HK-2 (cell line): ENCODE data around the gene STRC.
"Not testable (repeated sequence)": the region's sequence is repeated elsewhere in the genome, so short reads cannot be mapped to it uniquely, and the experiment has no call there.

ENCODE experiments used
- DNase-seq: peaks from one replicate; pipeline ENCODE4 v3.0.0-alpha.2; 2018; ENCODE audit not compliant: unreplicated experiment

The STRC gene

DNA sequence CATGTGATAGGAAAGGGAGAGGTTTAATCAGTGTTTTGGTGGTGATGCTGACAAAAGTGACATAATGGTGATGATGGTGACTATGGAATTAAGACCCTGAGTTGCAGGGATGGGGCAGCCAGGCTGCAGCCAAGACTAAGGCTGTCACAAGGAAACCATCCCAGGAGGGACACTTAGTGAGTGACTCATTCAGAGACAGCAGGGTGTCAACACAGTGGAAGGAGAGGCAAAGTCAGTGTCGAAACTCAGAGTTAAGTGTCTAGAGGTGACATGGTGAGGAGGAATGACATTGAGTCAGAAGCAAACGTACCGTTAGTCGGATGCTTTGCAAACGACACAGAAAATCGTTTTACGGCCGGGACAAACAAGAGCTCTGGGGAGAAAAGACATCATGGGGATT is 54.8 kb downstream of the STRC start:
- not testable (repeated sequence) for DNase-seq

DNA sequence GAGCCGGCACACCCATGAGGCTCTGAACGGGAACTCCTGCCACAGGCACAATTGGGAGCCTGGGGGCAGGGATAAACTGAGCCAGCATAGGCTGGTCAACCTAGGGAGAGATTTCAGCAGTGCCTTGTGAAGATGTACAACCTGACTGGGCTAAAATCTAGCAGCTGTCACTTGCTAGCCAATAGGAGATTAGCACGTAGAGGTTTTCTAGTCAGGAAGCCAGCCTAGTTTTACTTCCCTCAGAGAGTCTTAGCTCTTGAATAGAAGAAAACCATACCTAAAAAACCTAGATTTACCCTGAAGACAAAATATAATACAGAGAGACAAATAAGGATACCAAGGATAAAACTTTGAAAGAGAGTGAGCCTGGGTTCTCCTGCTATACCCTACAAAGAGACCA is 55.8 kb downstream of the STRC start:
- not testable (repeated sequence) for DNase-seq

DNA sequence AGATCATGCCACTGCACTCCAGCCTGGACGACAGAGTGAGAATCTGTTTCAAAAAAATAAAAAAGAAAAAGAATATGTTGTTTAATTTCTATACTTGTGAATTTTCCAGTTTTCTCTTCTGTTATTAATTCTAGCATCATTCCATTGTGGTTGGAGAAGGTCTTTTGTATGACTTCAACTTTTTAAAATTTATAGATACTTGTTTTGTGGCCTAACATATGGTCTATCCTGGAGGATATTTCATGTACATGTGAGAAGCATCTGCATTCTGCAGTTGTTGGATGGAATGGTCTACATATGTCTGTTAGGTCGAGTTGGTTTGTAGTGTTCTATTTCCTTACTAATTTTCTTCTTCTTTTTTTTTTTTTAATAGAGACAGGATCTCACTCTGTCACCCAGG is 65.6 kb downstream of the STRC start:
- no peak for DNase-seq

DNA sequence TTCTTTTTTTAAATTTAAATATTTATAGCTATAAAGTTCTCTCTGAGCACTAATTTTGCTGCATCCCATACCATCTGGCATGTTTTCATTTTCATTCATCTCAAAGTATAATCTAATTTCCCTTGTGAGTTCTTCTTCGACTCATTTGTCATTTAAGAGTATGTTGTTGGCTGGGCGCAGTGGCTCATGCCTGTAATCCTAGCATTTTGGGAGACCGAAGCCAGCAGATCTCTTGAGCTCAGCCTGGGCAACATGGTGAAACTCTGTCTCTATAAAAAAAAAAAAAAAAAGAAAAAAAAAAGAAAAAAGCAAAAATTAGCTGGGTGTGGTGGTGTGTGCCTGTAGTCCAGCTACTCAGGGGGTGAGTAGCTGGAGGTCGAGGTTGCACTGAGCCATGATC is 66.3 kb downstream of the STRC start:
- DNase-seq: no peak

GRCh38 chr15:43550527-43551363 is 67.9 kb downstream of the STRC start:
- DNase-seq: no peak
